IMR-90 (cell line): ENCODE results near the gene HIVEP1. TPM values are rescaled to one million over a fixed set of nuclear protein-coding genes. Genes with fewer than 3 reads are reported as not detected.
A peak's percentile ranks its signal among the peaks of the same experiment; 100 is the strongest.

Experiments
- ATAC-seq: fragments of 200-7000 bp; cut with Tn5 transposase; 2 replicates; pipeline ENCODE4 v1.9.1; 2020; ENCODE audit warnings: low read depth, mild to moderate bottlenecking, moderate library complexity
- BruUV-seq: library from RNA; stranded (reverse); fragments of 400-500 nt; replicated peaks from 2 replicates; lab custom pipeline; 2021; lab: Mats Ljungman, UMichigan
- CTCF ChIA-PET: fragments of 300-600 bp; formaldehyde crosslinking; extraction: SDS; loops from one replicate; lab custom pipeline; 2021; ENCODE audit warnings: antibody characterized with exemption; lab: Yijun Ruan, JAX
- POLR2A ChIA-PET: fragments of 300-600 bp; sonication (Branson Sonifier 250); formaldehyde crosslinking; loops from one replicate; lab custom pipeline; 2022; ENCODE audit warnings: antibody characterized with exemption; ENCODE audit not compliant: unreplicated experiment; lab: Charles Lee
- DNase-seq: peaks from one replicate; pipeline ENCODE4 v3.0.0; 2013
- H2AFZ ChIP-seq: replicated peaks from 2 replicates; pipeline ENCODE3; 2013; ENCODE audit warnings: low read length, mild to moderate bottlenecking; ENCODE audit not compliant: poor library complexity
- H2AK5ac ChIP-seq: 2 replicates; pipeline ENCODE4 v1.6.1; 2013; ENCODE audit warnings: low read depth, low read length, inconsistent platforms
- H2AK9ac ChIP-seq: replicated peaks from 2 replicates; pipeline ENCODE3; 2013; ENCODE audit warnings: mild to moderate bottlenecking, low read depth, low read length, moderate library complexity; ENCODE audit not compliant: poor library complexity
- H2BK120ac ChIP-seq: 2 replicates; pipeline ENCODE4 v1.6.1; 2013; ENCODE audit warnings: low read depth, low read length, inconsistent platforms
- H2BK15ac ChIP-seq: 3 replicates; pipeline ENCODE4 v1.6.1; 2013; ENCODE audit warnings: low read depth, low read length, inconsistent platforms
- H2BK20ac ChIP-seq: 2 replicates; pipeline ENCODE4 v1.6.1; 2013; ENCODE audit warnings: low read depth, mild to moderate bottlenecking, inconsistent platforms, low read length, moderate library complexity
- H2BK5ac ChIP-seq: 2 replicates; pipeline ENCODE4 v1.6.1; 2013; ENCODE audit warnings: mild to moderate bottlenecking, low read depth, low read length, inconsistent platforms; ENCODE audit not compliant: poor library complexity, severe bottlenecking
- H3K14ac ChIP-seq: replicated peaks from 2 replicates; pipeline ENCODE4 v1.6.1; 2013; ENCODE audit warnings: low read depth, low read length, inconsistent platforms
- H3K18ac ChIP-seq: 2 replicates; pipeline ENCODE4 v1.6.1; 2013; ENCODE audit warnings: low read depth, low read length, control low read depth
- H3K23ac ChIP-seq: 2 replicates; pipeline ENCODE4 v1.6.1; 2013; ENCODE audit warnings: low read depth, low read length, inconsistent platforms
- H3K27ac ChIP-seq: 2 replicates; pipeline ENCODE4 v1.5.1; 2013; ENCODE audit warnings: mild to moderate bottlenecking, control low read depth, low read length; ENCODE audit not compliant: insufficient read depth
- H3K27me3 ChIP-seq: 2 replicates; pipeline ENCODE4 v1.6.1; 2013; ENCODE audit warnings: low read length; ENCODE audit not compliant: control insufficient read depth, insufficient read depth
- H3K36me3 ChIP-seq: 2 replicates; pipeline ENCODE4 v1.6.1; 2013; ENCODE audit warnings: low read length, mixed read lengths; ENCODE audit not compliant: control insufficient read depth, insufficient read depth
- H3K4ac ChIP-seq: 2 replicates; pipeline ENCODE4 v1.6.1; 2013; ENCODE audit warnings: low read depth, low read length, inconsistent platforms
- H3K4me1 ChIP-seq: 2 replicates; pipeline ENCODE4 v1.6.1; 2013; ENCODE audit warnings: low read length, mixed read lengths; ENCODE audit not compliant: control insufficient read depth, insufficient read depth
- H3K4me2 ChIP-seq: 2 replicates; pipeline ENCODE4 v1.6.1; 2013; ENCODE audit warnings: low read depth, mild to moderate bottlenecking, control low read depth, low read length, moderate library complexity
- H3K4me3 ChIP-seq: 2 replicates; pipeline ENCODE4 v1.5.1; 2013; ENCODE audit warnings: low read depth, mild to moderate bottlenecking, control low read depth, low read length, moderate library complexity; ENCODE audit not compliant: insufficient read depth
- H3K56ac ChIP-seq: 2 replicates; pipeline ENCODE4 v1.6.1; 2013; ENCODE audit warnings: low read length, inconsistent platforms; ENCODE audit not compliant: insufficient read depth; ENCODE audit errors: extremely low read depth
- H3K79me1 ChIP-seq, 2 experiments: 2 replicates each; pipeline ENCODE4 v1.6.1; 2013; ENCODE audit warnings: low read length in 2 of 2, inconsistent platforms in 1 of 2, low read depth in 1 of 2
- H3K9ac ChIP-seq: 2 replicates; pipeline ENCODE4 v1.6.1; 2013; ENCODE audit warnings: low read depth, low read length, control low read depth
- H3K9me1 ChIP-seq: 2 replicates; pipeline ENCODE4 v1.6.1; 2013; ENCODE audit warnings: low read length, inconsistent platforms; ENCODE audit not compliant: insufficient read depth
- H3K9me3 ChIP-seq: 2 replicates; pipeline ENCODE4 v1.6.1; 2013; ENCODE audit warnings: low read length; ENCODE audit not compliant: control insufficient read depth, insufficient read depth
- H4K20me1 ChIP-seq: 2 replicates; pipeline ENCODE4 v1.6.1; 2013; ENCODE audit warnings: low read length, inconsistent platforms; ENCODE audit not compliant: insufficient read depth
- H4K5ac ChIP-seq: 2 replicates; pipeline ENCODE4 v1.6.1; 2013; ENCODE audit warnings: mild to moderate bottlenecking, low read depth, low read length, control low read depth
- H4K8ac ChIP-seq, 2 experiments: 2 replicates each; pipeline ENCODE4 v1.6.1; 2013; ENCODE audit warnings: low read depth in 2 of 2, low read length in 2 of 2, control low read depth in 1 of 2, inconsistent platforms in 1 of 2
- H4K91ac ChIP-seq: 2 replicates; pipeline ENCODE4 v1.6.1; 2013; ENCODE audit warnings: low read depth, low read length, inconsistent platforms; ENCODE audit not compliant: insufficient read depth
- BHLHE40 ChIP-seq: fragments of 150-350 bp; IDR thresholded peaks from 2 replicates; pipeline ENCODE4 v1.6.1; 2016; ENCODE audit warnings: mild to moderate bottlenecking, low read depth, low read length
- CEBPB ChIP-seq: IDR thresholded peaks from 2 replicates; pipeline ENCODE4 v1.6.1; 2012; ENCODE audit warnings: low read depth, low read length, improper control_type of control experiment
- CHD1 ChIP-seq: IDR thresholded peaks from 2 replicates; pipeline ENCODE4 v1.6.1; 2012; ENCODE audit warnings: low read depth, low read length, improper control_type of control experiment
- FOS ChIP-seq: fragments of 150-350 bp; IDR thresholded peaks from 2 replicates; pipeline ENCODE4 v1.6.1; 2016; ENCODE audit warnings: low read depth, low read length
- MAFK ChIP-seq: IDR thresholded peaks from 2 replicates; pipeline ENCODE4 v1.6.1; 2012; ENCODE audit warnings: low read depth, low read length, improper control_type of control experiment
- MAZ ChIP-seq: IDR thresholded peaks from 2 replicates; pipeline ENCODE4 v1.6.1; 2012; ENCODE audit warnings: low read depth, mild to moderate bottlenecking, low read length, improper control_type of control experiment, moderate library complexity, borderline replicate concordance
- MXI1 ChIP-seq: IDR thresholded peaks from 2 replicates; pipeline ENCODE4 v1.6.1; 2012; ENCODE audit warnings: low read depth, mild to moderate bottlenecking, low read length, moderate library complexity, borderline replicate concordance
- NFE2L2 ChIP-seq: fragments of 150-350 bp; IDR thresholded peaks from 2 replicates; pipeline ENCODE4 v1.6.1; 2016; ENCODE audit warnings: low read depth, mild to moderate bottlenecking, low read length
- POLR2A ChIP-seq: IDR thresholded peaks from 2 replicates; pipeline ENCODE4 v1.6.1; 2012; ENCODE audit warnings: mild to moderate bottlenecking, low read depth, low read length
- RFX5 ChIP-seq: IDR thresholded peaks from 2 replicates; pipeline ENCODE4 v1.8.0; 2012; ENCODE audit warnings: low read depth, mild to moderate bottlenecking, low read length, moderate library complexity
- SMC3 ChIP-seq: fragments of 150-350 bp; IDR thresholded peaks from 2 replicates; pipeline ENCODE4 v1.6.1; 2016; ENCODE audit warnings: low read depth, mild to moderate bottlenecking, antibody characterized with exemption, low read length, moderate library complexity
- WGBS, 2 experiments: methylation state at CpG; one replicate each; pipeline versions ENCODE4 v1.1.5 to v1.1.7; 2013; ENCODE audit warnings: missing lambda C conversion rate in 2 of 2; ENCODE audit not compliant: insufficient read length in 1 of 2; ENCODE audit errors: extremely low coverage in 2 of 2; 5-methylcytosine and 5-hydroxymethylcytosine counted together
- dilution Hi-C: fragments of 300-500 bp; cut with HindIII; formaldehyde crosslinking; loops from one replicate; pipeline ENCODE4 v1.14.3; 2018; ENCODE audit warnings: low sequenced_read_pairs; ENCODE audit not compliant: unreplicated experiment
- in situ Hi-C: fragments of 300-500 bp; cut with MboI; formaldehyde crosslinking; loops from 3 replicates; pipeline ENCODE4 v1.14.3; 2019; ENCODE audit warnings: low sequenced_read_pairs, inconsistent platforms, mixed read lengths
- intact Hi-C: fragments of 100-400 bp; cut with micrococcal nuclease; formaldehyde crosslinking; loops from 2 replicates; pipeline ENCODE4 v1.10.0; 2022
- polyA plus RNA-seq, 3 experiments: library from polyadenylated mRNA; depleted of rRNA; stranded (reverse); fragments of >200 nt; gene quantifications; 2 replicates each; pipeline ENCODE4 v1.2.3, GENCODE V29; 2012; ENCODE audit warnings: low replicate concordance in 1 of 3
- total RNA-seq: library from RNA; depleted of rRNA; stranded (reverse); fragments of >200 nt; gene quantifications from 2 replicates; pipeline ENCODE4 v1.2.3, GENCODE V29; 2012
- TF ChIP-seq, protein P1 (sequence below): fragments of 150-350 bp; IDR thresholded peaks from 2 replicates; pipeline ENCODE4 v1.6.1; 2017; ENCODE audit warnings: mild to moderate bottlenecking, antibody characterized with exemption, low read length, low read depth
- TF ChIP-seq, protein P2 (sequence below): fragments of 150-350 bp; IDR thresholded peaks from 2 replicates; pipeline ENCODE4 v1.6.1; 2016; ENCODE audit warnings: low read depth, mild to moderate bottlenecking, low read length, moderate library complexity, borderline replicate concordance

Gene HIVEP1
- total and polyA plus RNA-seq, 2 of the 4 experiments (the other 2 are of a cell fraction) = 13.0 to 17.2 TPM

- intact Hi-C loops (no loop called here), dilution Hi-C loops (no loop called here), in situ Hi-C loops (no loop called here)
- H3K4ac ChIP-seq = no peak overlapping the region
- H3K9me1 ChIP-seq = peaks cover 8% of the 10 kb centered on the region
- ChIA-PET POLR2A (no interaction called here), CTCF (no interaction called here)
- H2AK9ac ChIP-seq = no peak overlapping the region
- no peak overlapping the region for H2BK15ac ChIP-seq
- no peak overlapping the region for H3K4me2 ChIP-seq
- no peaks in the 10 kb centered on the region; the same call in 1 of the 2 replicates for H3K9me3 ChIP-seq
- no peak overlapping the region for H2AK5ac ChIP-seq
- no peak overlapping the region for H3K9ac ChIP-seq
- H3K27ac ChIP-seq = no peak overlapping the region
- H3K23ac ChIP-seq = no peak overlapping the region
- no CpG with 5 or more reads among the region's 4 CpGs for WGBS, 2 experiments
- no peak overlapping the region for H2BK20ac ChIP-seq
- H4K91ac ChIP-seq = no peak overlapping the region
- ATAC-seq = no peak; the same call in 1 of the 2 replicates
- H3K56ac ChIP-seq = no peak overlapping the region
- peaks cover 11 to 36% of the 10 kb centered on the region in 2 experiments; a peak in 3 of 4 replicates for H3K79me1 ChIP-seq
- H2AFZ ChIP-seq = no peak overlapping the region
- no peak overlapping the region for H3K4me3 ChIP-seq
- no peak overlapping the region for H4K5ac ChIP-seq
- no peak overlapping the region for H2BK120ac ChIP-seq
- no peaks in the 10 kb centered on the region for H3K27me3 ChIP-seq
- H3K18ac ChIP-seq = no peak overlapping the region
- no peak overlapping the region for H2BK5ac ChIP-seq
- 0 out of 2 replicates have a peak overlapping the region, but pooled peaks have one; percentile 27 for H3K14ac ChIP-seq
- H4K20me1 ChIP-seq = no peaks in the 10 kb centered on the region
- no TSS peak for BruUV-seq
- H3K4me1 ChIP-seq = peaks cover 4% of the 10 kb centered on the region
- no peak for DNase-seq
- TF ChIP-seq, protein P1, sequence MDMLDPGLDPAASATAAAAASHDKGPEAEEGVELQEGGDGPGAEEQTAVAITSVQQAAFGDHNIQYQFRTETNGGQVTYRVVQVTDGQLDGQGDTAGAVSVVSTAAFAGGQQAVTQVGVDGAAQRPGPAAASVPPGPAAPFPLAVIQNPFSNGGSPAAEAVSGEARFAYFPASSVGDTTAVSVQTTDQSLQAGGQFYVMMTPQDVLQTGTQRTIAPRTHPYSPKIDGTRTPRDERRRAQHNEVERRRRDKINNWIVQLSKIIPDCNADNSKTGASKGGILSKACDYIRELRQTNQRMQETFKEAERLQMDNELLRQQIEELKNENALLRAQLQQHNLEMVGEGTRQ = no peak
- TF ChIP-seq CEBPB = no peak
- no peak for TF ChIP-seq POLR2A
- TF ChIP-seq NFE2L2 = no peak
- TF ChIP-seq MAZ = no peak
- no peak for TF ChIP-seq FOS
- TF ChIP-seq BHLHE40 = no peak
- TF ChIP-seq, protein P2, sequence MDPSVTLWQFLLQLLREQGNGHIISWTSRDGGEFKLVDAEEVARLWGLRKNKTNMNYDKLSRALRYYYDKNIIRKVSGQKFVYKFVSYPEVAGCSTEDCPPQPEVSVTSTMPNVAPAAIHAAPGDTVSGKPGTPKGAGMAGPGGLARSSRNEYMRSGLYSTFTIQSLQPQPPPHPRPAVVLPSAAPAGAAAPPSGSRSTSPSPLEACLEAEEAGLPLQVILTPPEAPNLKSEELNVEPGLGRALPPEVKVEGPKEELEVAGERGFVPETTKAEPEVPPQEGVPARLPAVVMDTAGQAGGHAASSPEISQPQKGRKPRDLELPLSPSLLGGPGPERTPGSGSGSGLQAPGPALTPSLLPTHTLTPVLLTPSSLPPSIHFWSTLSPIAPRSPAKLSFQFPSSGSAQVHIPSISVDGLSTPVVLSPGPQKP = no peak
- no peak for TF ChIP-seq SMC3
- no peak for TF ChIP-seq CHD1
- TF ChIP-seq RFX5 = no peak
- TF ChIP-seq MAFK = no peak
- TF ChIP-seq MXI1 = no peak
- H4K8ac ChIP-seq = no peak overlapping the region
- peaks cover 9% of the 10 kb centered on the region for H3K36me3 ChIP-seq
Observed at GRCh38 chr6:12115492-12115891, 103.4 kb downstream of the HIVEP1 start.
